H1 (cell line): ENCODE results near the gene GPC2. TPM values are rescaled to one million over a fixed set of nuclear protein-coding genes. Genes with fewer than 3 reads are reported as not detected.
"Not testable (repeated sequence)": the region's sequence is repeated elsewhere in the genome, so short reads cannot be mapped to it uniquely, and the experiment has no call there.

Source experiments
- CTCF ChIA-PET: fragments of 300-600 bp; sonication (Branson Sonifier 250); formaldehyde crosslinking; loops from one replicate; lab custom pipeline; 2021; ENCODE audit not compliant: partially characterized antibody; lab: Charles Lee
- POLR2A ChIA-PET: fragments of 300-600 bp; sonication (Branson Sonifier 250); formaldehyde crosslinking; loops from one replicate; lab custom pipeline; 2021; ENCODE audit warnings: inconsistent platforms; ENCODE audit not compliant: partially characterized antibody; lab: Charles Lee
- DNase-seq, 2 experiments: peaks; one replicate each; pipeline versions ENCODE4 v3.0.0 to v3.0.0-alpha.2; 2010 to 2022; ENCODE audit warnings: low spot score in 2 of 2, low read depth in 1 of 2, mixed read lengths in 1 of 2
- FAIRE-seq: peaks from 2 replicates; lab custom pipeline; 2011; peaks lifted over from hg19 to GRCh38; lab: Jason Lieb, UNC
- H2AFZ ChIP-seq: 2 replicates; pipeline ENCODE4 v1.8.1; 2012; ENCODE audit warnings: low read length, inconsistent platforms
- H2AK5ac ChIP-seq: 2 replicates; pipeline ENCODE4 v1.6.1; 2013; ENCODE audit warnings: low read depth, low read length
- H2BK120ac ChIP-seq: replicated peaks from 2 replicates; pipeline ENCODE3; 2013; ENCODE audit warnings: low read depth, low read length, inconsistent platforms
- H2BK12ac ChIP-seq: 2 replicates; pipeline ENCODE4 v1.6.1; 2013; ENCODE audit warnings: low read depth, low read length
- H2BK15ac ChIP-seq: 2 replicates; pipeline ENCODE4 v1.6.1; 2013; ENCODE audit warnings: low read length
- H2BK20ac ChIP-seq: 2 replicates; pipeline ENCODE4 v1.6.1; 2013; ENCODE audit warnings: low read length
- H2BK5ac ChIP-seq: 2 replicates; pipeline ENCODE4 v1.6.1; 2013; ENCODE audit warnings: low read depth, low read length
- H3K14ac ChIP-seq: 2 replicates; pipeline ENCODE4 v1.6.1; 2013; ENCODE audit warnings: inconsistent platforms; ENCODE audit not compliant: insufficient read length
- H3K18ac ChIP-seq: 2 replicates; pipeline ENCODE4 v1.6.1; 2013; ENCODE audit warnings: low read length; ENCODE audit errors: extremely low read depth
- H3K23ac ChIP-seq: 2 replicates; pipeline ENCODE4 v1.6.1; 2013; ENCODE audit warnings: inconsistent platforms; ENCODE audit not compliant: insufficient read length
- H3K23me2 ChIP-seq: 2 replicates; pipeline ENCODE4 v1.6.1; 2013; ENCODE audit warnings: low read depth, low read length
- H3K27ac ChIP-seq: 2 replicates; pipeline ENCODE4 v1.6.1; 2011; ENCODE audit warnings: low read depth, low read length, inconsistent platforms
- H3K27me3 ChIP-seq, 4 experiments: replicated peaks in 1 of 4; 1 replicate in 1 of 4; 2 replicates in 3 of 4; pipeline versions ENCODE4 v1.6.1 to v1.8.1; 2011 to 2013; ENCODE audit warnings: low read length in 3 of 4, mild to moderate bottlenecking in 3 of 4, inconsistent platforms in 2 of 4, mixed read lengths in 2 of 4, moderate library complexity in 1 of 4; ENCODE audit not compliant: control insufficient read depth in 3 of 4, insufficient read depth in 3 of 4; ENCODE audit errors: extremely low read depth in 1 of 4
- H3K36me3 ChIP-seq, 4 experiments: 2 replicates each; pipeline versions ENCODE4 v1.6.1 to v1.8.1; 2011 to 2013; ENCODE audit warnings: mild to moderate bottlenecking in 4 of 4, low read length in 3 of 4, moderate library complexity in 2 of 4, control low read depth in 1 of 4, inconsistent platforms in 1 of 4; ENCODE audit not compliant: insufficient read depth in 4 of 4, control insufficient read depth in 2 of 4
- H3K4ac ChIP-seq: replicated peaks from 2 replicates; pipeline ENCODE3; 2013; ENCODE audit warnings: low read length, low read depth, mixed read lengths, inconsistent platforms; ENCODE audit not compliant: insufficient read length
- H3K4me1 ChIP-seq, 4 experiments: replicated peaks in 1 of 4; 1 replicate in 1 of 4; 2 replicates in 3 of 4; pipeline versions ENCODE4 v1.6.1 to v1.8.1; 2011 to 2013; ENCODE audit warnings: low read length in 3 of 4, inconsistent platforms in 2 of 4, mixed read lengths in 1 of 4; ENCODE audit not compliant: insufficient read depth in 4 of 4, control insufficient read depth in 3 of 4
- H3K4me2 ChIP-seq, 2 experiments: 2 replicates each; pipeline versions ENCODE4 v1.6.1 to v1.8.1; 2011 to 2013; ENCODE audit warnings: low read depth in 2 of 2, low read length in 2 of 2, control low read depth in 1 of 2, inconsistent platforms in 1 of 2, mild to moderate bottlenecking in 1 of 2; ENCODE audit not compliant: insufficient read depth in 1 of 2
- H3K4me3 ChIP-seq, 4 experiments: fragments of 200-600, 300-600 bp in 1 of 4; sonication (generic), shearing (Covaris generic), sonication (Bioruptor Twin) in 1 of 4; 2 replicates each; pipeline versions ENCODE4 v1.5.1 to v1.8.1; 2011 to 2016; ENCODE audit warnings: low read length in 4 of 4, low read depth in 3 of 4, control low read depth in 2 of 4, inconsistent platforms in 2 of 4, mild to moderate bottlenecking in 2 of 4, mixed read lengths in 1 of 4, moderate library complexity in 1 of 4; ENCODE audit not compliant: insufficient read depth in 2 of 4; ENCODE audit errors: extremely low read depth in 1 of 4
- H3K56ac ChIP-seq: replicated peaks from 2 replicates; pipeline ENCODE3; 2013; ENCODE audit warnings: low read depth, mild to moderate bottlenecking, mixed read lengths, low read length, inconsistent platforms; ENCODE audit not compliant: insufficient read length
- H3K79me1 ChIP-seq: 2 replicates; pipeline ENCODE4 v1.6.1; 2013; ENCODE audit warnings: low read depth, low read length, control low read depth
- H3K79me2 ChIP-seq, 2 experiments: 2 replicates each; pipeline versions ENCODE4 v1.6.1 to v1.8.1; 2012 to 2013; ENCODE audit warnings: low read length in 2 of 2, mild to moderate bottlenecking in 2 of 2, inconsistent platforms in 1 of 2; ENCODE audit not compliant: insufficient read depth in 2 of 2, control insufficient read depth in 1 of 2
- H3K9ac ChIP-seq, 4 experiments: replicated peaks in 1 of 4; 1 replicate in 1 of 4; 2 replicates in 3 of 4; pipeline versions ENCODE4 v1.6.1 to v1.8.1; 2011 to 2013; ENCODE audit warnings: low read depth in 3 of 4, low read length in 3 of 4, control low read depth in 2 of 4, mild to moderate bottlenecking in 2 of 4, moderate library complexity in 2 of 4, inconsistent platforms in 1 of 4; ENCODE audit errors: extremely low read depth in 1 of 4
- H3K9me3 ChIP-seq, 2 experiments: 2 replicates each; pipeline versions ENCODE4 v1.6.1 to v1.8.1; 2012 to 2013; ENCODE audit warnings: mild to moderate bottlenecking in 2 of 2, moderate library complexity in 2 of 2, control low read depth in 1 of 2, inconsistent platforms in 1 of 2, low read depth in 1 of 2, low read length in 1 of 2, mixed read lengths in 1 of 2; ENCODE audit not compliant: insufficient read depth in 2 of 2
- H4K20me1 ChIP-seq, 2 experiments: replicated peaks in 1 of 2; 2 replicates each; pipeline versions ENCODE3 to v1.8.1; 2011 to 2013; ENCODE audit warnings: inconsistent platforms in 2 of 2, low read length in 2 of 2, mild to moderate bottlenecking in 1 of 2; ENCODE audit not compliant: insufficient read depth in 2 of 2, control insufficient read depth in 1 of 2
- H4K5ac ChIP-seq: 2 replicates; pipeline ENCODE4 v1.6.1; 2013; ENCODE audit warnings: low read length, low read depth, mixed read lengths, inconsistent platforms; ENCODE audit not compliant: insufficient read length
- H4K8ac ChIP-seq: 2 replicates; pipeline ENCODE4 v1.8.0; 2013; ENCODE audit warnings: mild to moderate bottlenecking, moderate library complexity, low read length, inconsistent platforms; ENCODE audit not compliant: insufficient read depth; ENCODE audit errors: extremely low read depth
- H4K91ac ChIP-seq: replicated peaks from 2 replicates; pipeline ENCODE3; 2013; ENCODE audit warnings: low read length, mixed read lengths, inconsistent platforms; ENCODE audit not compliant: insufficient read length
- HDAC2 ChIP-seq, 2 experiments: fragments of 300-600 bp in 1 of 2; sonication (generic) in 1 of 2; IDR thresholded peaks; 2 replicates each; pipeline ENCODE4 v1.6.1; 2011 to 2012; ENCODE audit warnings: low read depth in 2 of 2, low read length in 2 of 2, mild to moderate bottlenecking in 2 of 2, moderate library complexity in 2 of 2, borderline replicate concordance in 1 of 2, inconsistent platforms in 1 of 2
- JUND ChIP-seq: IDR thresholded peaks from 2 replicates; pipeline ENCODE4 v1.6.1; 2011; ENCODE audit warnings: mild to moderate bottlenecking, improper control_type of control experiment, low read length
- KDM4A ChIP-seq: IDR thresholded peaks from one replicate; pipeline ENCODE4 v1.7.1; 2012; ENCODE audit warnings: low read depth, mild to moderate bottlenecking, moderate library complexity, low read length, inconsistent platforms; ENCODE audit not compliant: severe bottlenecking
- SUZ12 ChIP-seq: fragments of 200-600 bp; sonication (generic); IDR thresholded peaks from 2 replicates; pipeline ENCODE4 v1.6.1; 2012; ENCODE audit warnings: mild to moderate bottlenecking, inconsistent platforms, low read length, moderate library complexity, mixed read lengths
- WGBS, 2 experiments: shearing (Covaris generic) in 1 of 2; methylation state at CpG; one replicate each; pipeline versions ENCODE4 v1.1.6 to v1.1.7; 2013 to 2015; ENCODE audit warnings: low lambda C conversion rate in 2 of 2, mixed read lengths in 2 of 2, inconsistent platforms in 1 of 2, low coverage in 1 of 2, missing lambda C conversion rate in 1 of 2; ENCODE audit not compliant: insufficient replicate concordance in 2 of 2, insufficient coverage in 1 of 2, insufficient read length in 1 of 2; ENCODE audit errors: extremely low coverage in 1 of 2, missing lambda C conversion rate in 1 of 2; 5-methylcytosine and 5-hydroxymethylcytosine counted together
- polyA plus RNA-seq, 7 experiments: library from polyadenylated mRNA; depleted of rRNA in 3 of 7; stranded (reverse) in 5 of 7; unstranded in 2 of 7; fragments of >200 nt in 5 of 7; fragments of 200-250 nt in 2 of 7; gene quantifications; 1 replicate in 5 of 7; 2 replicates in 1 of 7; 4 replicates in 1 of 7; pipeline versions ENCODE4 v1.2.1 to v1.2.3, GENCODE V29; 2011 to 2013; ENCODE audit warnings: missing spikeins in 2 of 7, mixed read lengths in 2 of 7
- total RNA-seq: library from RNA; stranded (reverse); fragmentation: NEBNext Ultra II Directional; extraction: Animal tissue kit (Norgen Biotek cat#: 25700); gene quantifications from 2 replicates; pipeline ENCODE4 v1.2.1, GENCODE V29; 2021
- TF ChIP-seq, protein P1 (sequence below): IDR thresholded peaks from 2 replicates; pipeline ENCODE4 v1.6.1; 2011; ENCODE audit warnings: low read length, improper control_type of control experiment

The GPC2 gene
- total and polyA plus RNA-seq, 2 of the 8 experiments (the other 6 are each of a cell fraction or from before 2014, with no cell fraction given): 25.3 to 44.8 TPM

DNA sequence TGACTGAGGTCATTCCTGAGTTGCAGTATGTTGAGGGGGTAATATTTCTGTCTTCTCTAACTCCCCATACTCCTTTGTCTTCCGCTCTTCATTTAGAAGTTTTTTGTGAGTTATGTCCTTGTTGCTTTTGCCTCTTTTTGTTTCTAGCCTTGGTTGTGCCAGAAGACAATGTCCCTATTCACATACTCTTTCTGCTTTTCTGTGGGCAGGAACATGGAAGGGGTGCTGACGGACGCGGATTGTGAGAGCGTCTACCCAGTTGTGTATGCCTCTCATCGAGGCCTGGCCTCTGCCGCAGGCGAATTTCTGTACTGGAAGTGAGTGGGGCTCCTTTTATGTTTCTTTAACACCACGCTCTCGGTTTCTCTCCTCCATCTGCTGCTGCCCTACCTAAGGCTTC, 21.1 kb upstream of the GPC2 start (continued):
- TF ChIP-seq SUZ12 (no peak), JUND (no peak), KDM4A (no peak), HDAC2 (IDR thresholded peaks at IDR 0.05; ENCODE audit: borderline replicate concordance in 1 of 2, low read depth in 2 of 2, low read length in 2 of 2) (no peak)
- TF ChIP-seq, protein P1, sequence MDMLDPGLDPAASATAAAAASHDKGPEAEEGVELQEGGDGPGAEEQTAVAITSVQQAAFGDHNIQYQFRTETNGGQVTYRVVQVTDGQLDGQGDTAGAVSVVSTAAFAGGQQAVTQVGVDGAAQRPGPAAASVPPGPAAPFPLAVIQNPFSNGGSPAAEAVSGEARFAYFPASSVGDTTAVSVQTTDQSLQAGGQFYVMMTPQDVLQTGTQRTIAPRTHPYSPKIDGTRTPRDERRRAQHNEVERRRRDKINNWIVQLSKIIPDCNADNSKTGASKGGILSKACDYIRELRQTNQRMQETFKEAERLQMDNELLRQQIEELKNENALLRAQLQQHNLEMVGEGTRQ: no peak

DNA sequence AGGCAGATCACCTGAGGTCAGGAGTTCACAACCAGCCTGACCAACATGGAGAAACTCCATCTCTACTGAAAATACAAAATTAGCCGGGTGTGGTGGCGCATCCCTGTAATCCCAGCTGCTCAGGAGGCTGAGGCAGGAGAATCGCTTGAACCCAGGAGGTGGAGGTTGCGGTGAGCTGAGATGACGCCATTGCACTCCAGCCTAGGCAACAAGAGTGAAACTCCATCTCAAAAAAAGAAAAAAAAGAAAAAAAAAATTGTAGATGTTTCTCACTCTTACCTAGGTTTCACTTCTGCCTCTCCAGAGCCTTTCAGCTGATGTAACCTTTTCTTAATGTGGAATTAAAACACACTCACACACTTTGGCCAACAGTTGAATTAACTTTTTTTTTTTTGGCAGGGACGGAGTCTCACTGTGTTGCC, 18.7 kb upstream of the GPC2 start:
- ChIA-PET CTCF (interaction anchor here (0.6 to 1.1 kb wide), 3 partner anchors 42 to 63 kb away, joined by 3 read pairs; no protein-coding TSS in a partner anchor), POLR2A (interaction anchor here (1.4 kb wide), 1 partner anchor 47 kb away, joined by 3 read pairs; the partner anchor contains the start of gene LAMTOR4)
- not testable (repeated sequence) for H3K23ac ChIP-seq, H3K36me3 ChIP-seq, H4K5ac ChIP-seq, H3K79me1 ChIP-seq, H3K4me1 ChIP-seq, H2AK5ac ChIP-seq, H4K20me1 ChIP-seq, H3K4me3 ChIP-seq, H3K4ac ChIP-seq, H2BK5ac ChIP-seq, H2BK12ac ChIP-seq, H2BK20ac ChIP-seq, H4K91ac ChIP-seq, H3K18ac ChIP-seq, H3K9ac ChIP-seq, H3K56ac ChIP-seq, DNase-seq, H2BK15ac ChIP-seq, H4K8ac ChIP-seq, H3K27me3 ChIP-seq, H3K4me2 ChIP-seq, H3K27ac ChIP-seq, H2AFZ ChIP-seq, H3K79me2 ChIP-seq, H3K14ac ChIP-seq, FAIRE-seq, H3K23me2 ChIP-seq, H3K9me3 ChIP-seq, H2BK120ac ChIP-seq
- WGBS, 2 experiments: 95% methylated on average over 6 of the region's 6 CpGs; no CpG with 5 or more reads in 1 of the 2 experiments
